GF-D8 (cell line): Measurements from ENCODE around the gene MAP2K7.
"Not testable (repeated sequence)": the region's sequence is repeated elsewhere in the genome, so short reads cannot be mapped to it uniquely, and the experiment has no call there.

ENCODE experiments used
- DNase-seq: peaks from one replicate; lab custom pipeline; 2025; lab: John Stamatoyannopoulos, UW

The MAP2K7 gene

DNA sequence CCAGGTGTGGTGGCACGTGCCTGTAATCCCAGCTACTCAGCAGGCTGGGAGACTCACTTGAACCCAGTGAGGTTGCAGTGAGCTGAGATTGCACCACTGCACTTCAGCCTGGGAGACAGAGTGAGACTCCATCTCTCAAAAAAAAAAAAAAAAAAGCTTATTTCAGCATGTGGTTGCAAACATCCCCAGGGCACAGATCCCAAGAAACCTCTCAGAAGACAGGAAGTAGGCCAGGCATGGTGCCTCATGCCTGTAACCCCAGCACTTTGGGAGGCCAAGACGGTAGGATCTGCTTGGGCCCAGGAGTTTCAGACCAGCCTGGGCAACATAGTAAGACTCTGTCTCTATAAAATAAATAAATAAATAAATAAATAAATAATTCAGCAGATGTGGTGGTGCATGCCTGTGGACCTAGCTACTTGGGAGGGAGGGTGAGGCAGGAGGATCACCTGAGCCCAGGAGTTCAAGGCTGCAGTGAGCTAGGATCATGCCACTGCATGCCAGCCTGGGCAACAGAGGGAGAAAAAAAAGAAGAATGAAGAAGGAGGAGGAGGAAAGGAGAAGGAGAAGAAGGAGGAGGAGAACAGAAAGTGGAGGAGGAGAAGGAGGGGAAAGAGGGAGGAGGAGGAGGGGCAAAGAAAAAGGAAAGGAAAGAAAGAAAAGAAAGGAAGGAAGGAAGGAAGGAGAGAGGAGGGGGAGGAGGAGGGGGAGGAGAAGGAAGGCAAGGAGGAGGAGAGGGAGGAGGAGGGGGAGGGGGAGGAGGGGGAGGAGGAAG, 19.7 kb upstream of the MAP2K7 start:
- DNase-seq = no peak

DNA sequence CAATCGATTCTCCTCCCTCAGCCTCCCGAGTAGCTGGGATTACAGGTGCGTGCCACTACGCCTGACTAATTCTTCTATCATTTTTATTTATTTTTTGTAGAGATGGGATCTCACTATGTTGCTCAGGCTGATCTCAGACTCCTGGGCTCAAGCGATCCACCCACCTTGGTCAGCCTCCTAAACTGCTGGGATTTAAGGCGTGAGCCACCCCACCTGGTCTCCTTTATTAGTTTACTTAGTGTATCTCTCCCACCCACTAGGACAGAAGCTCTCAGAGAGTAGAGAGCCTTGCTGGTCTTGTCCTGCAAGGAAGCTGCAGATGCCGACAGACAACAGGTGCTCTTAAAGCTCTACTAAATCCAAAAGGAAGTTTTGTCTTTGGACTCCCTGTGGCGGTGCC, 17.9 kb upstream of the MAP2K7 start:
- DNase-seq = no peak

DNA sequence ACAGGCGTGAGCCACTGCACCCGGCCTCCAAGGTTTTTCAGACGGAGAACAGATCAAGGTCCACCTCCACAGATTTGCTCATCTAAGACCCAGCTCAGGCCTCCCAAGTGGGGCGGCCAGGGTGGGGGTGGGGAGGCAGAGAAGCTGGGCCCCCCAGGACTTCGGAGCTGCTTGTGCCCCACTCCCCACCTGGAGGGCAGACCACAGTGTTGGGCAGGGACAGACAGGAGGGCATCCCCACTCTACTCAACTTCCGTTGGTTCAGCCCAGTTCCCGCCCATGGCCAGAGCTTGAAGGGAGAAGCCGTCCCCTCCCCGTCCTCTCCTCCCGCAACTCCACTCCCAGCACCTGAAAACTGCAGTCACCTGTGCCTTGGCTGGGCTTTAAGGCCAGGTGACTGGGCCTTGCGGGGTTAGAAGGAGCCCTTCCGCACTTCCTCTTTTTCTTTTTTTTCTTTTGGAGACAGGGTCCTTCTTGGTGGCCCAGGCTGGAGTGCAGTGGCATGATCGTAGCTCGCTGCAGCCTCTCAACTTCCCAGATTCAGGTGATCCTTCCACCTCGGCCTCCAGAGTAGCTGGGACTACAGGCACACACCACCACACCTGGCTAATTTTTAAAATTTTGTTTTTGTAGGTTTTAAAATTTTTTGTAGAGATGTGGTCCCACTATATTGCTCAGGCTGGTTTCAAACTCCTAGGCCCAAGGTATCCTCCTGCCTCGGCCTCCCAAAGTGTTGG, 16.1 kb upstream of the MAP2K7 start:
- DNase-seq = no peak

- no peak for DNase-seq
Measured at GRCh38 chr19:7888145-7888825, 15.4 kb upstream of the MAP2K7 start, which contains the start of gene LRRC8E. Gene LRRC8E, plus strand, starts transcription at chr19:7888510. Its CDS starts 7,094 bp downstream, at chr19:7895604.

GRCh38 chr19:7888826-7889217, 14.9 kb upstream of the MAP2K7 start:
- no peak for DNase-seq

DNA sequence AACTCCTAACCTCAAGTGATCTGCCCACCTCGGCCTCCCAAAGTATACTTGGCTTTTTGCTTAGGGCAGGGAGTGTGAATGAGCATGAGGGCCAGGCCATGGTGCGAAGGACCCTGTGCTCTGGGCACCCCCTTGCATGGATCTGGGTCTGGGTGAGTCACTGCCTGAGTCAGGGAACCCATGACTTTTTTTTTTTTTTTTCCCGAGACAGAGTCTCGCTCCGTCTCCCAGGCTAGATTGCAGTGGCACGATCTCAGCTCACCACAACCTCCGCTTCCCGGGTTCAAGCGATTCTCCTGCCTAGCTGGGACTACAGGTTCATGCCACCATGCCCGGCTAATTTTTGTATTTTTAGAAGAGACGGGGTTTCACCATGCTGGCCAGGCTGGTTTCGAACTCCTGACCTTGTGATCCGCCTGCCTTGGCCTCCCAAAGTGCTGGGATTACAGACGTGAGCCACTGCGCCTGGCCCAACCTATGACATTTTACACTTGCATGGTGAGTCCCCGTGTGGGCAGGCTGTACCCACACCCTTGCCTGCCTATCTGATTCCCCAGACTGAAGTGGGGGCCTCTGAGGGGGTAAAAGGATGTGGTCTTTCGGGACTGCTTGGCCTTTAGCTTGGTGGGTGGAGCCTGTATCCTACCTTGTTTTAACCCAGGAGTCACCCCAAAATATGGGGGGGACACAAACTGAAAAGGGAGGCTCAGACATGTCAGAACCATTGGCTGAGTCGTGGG, 10.1 kb upstream of the MAP2K7 start:
- DNase-seq = not testable (repeated sequence)

- DNase-seq = no peak
Measured at GRCh38 chr19:7894612-7895309, 8.9 kb upstream of the MAP2K7 start.

DNA sequence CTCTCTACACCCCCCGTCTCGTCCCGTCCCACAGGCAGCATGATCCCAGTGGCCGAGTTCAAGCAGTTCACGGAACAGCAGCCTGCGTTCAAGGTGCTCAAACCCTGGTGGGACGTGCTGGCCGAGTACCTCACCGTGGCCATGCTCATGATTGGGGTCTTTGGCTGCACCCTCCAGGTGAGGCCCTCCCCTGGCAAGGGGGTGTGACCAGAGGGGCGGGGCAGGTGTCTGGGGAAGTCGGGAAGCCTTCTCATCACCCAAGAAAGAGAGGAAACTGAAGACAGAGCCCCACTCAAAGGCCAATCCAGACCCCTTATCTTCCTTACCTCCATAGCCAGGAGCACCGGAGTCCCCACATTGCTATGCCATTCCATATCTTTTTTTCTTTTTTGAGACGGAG, 8.1 kb upstream of the MAP2K7 start:
- DNase-seq = no peak

DNA sequence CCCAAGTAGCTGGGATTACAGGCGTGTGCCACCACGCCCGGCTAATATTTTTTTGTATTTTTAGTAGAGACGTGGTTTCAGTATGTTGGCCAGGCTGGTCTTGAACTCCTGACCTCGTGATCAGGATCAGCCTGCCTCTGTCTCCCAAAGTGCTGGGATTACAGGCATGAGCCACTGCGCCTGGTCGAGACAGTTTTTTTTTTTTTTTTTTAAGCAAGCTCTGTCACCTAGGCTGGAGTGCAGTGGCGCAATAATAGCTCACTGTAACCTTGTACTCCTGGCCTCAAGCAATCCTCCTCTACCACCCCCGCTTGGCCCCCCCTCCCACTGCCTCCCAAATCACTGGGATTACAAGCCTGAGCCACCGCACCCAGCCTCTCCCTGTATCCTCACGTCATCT, 6.4 kb upstream of the MAP2K7 start:
- no peak for DNase-seq

- DNase-seq = no peak
Measured at GRCh38 chr19:7898967-7899366, 4.7 kb upstream of the MAP2K7 start.

DNA sequence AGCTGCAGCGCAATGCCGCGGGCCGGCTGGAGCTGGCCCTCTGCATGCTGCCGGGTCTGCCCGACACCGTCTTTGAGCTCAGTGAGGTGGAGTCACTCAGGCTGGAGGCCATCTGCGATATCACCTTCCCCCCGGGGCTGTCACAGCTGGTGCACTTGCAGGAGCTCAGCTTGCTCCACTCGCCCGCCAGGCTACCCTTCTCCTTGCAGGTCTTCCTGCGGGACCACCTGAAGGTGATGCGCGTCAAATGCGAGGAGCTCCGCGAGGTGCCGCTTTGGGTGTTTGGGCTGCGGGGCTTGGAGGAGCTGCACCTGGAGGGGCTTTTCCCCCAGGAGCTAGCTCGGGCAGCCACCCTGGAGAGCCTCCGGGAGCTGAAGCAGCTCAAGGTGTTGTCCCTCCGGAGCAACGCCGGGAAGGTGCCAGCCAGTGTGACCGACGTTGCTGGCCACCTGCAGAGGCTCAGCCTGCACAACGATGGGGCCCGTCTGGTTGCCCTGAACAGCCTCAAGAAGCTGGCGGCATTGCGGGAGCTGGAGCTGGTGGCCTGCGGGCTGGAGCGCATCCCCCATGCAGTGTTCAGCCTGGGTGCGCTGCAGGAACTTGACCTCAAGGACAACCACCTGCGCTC, 3.8 kb upstream of the MAP2K7 start:
- no peak for DNase-seq

DNA sequence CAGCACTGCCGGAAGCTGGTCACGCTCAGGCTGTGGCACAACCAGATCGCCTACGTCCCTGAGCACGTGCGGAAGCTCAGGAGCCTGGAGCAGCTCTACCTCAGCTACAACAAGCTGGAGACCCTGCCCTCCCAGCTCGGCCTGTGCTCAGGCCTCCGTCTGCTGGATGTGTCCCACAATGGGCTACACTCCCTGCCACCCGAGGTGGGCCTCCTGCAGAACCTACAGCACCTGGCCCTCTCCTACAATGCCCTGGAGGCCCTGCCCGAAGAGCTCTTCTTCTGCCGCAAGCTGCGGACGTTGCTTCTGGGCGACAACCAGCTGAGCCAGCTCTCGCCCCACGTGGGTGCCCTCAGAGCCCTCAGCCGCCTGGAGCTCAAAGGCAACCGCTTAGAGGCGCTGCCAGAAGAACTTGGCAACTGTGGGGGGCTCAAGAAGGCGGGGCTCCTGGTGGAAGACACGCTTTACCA, 3.2 kb upstream of the MAP2K7 start:
- no peak for DNase-seq

GRCh38 chr19:7900931-7901330, 2.7 kb upstream of the MAP2K7 start:
- no peak for DNase-seq

DNA sequence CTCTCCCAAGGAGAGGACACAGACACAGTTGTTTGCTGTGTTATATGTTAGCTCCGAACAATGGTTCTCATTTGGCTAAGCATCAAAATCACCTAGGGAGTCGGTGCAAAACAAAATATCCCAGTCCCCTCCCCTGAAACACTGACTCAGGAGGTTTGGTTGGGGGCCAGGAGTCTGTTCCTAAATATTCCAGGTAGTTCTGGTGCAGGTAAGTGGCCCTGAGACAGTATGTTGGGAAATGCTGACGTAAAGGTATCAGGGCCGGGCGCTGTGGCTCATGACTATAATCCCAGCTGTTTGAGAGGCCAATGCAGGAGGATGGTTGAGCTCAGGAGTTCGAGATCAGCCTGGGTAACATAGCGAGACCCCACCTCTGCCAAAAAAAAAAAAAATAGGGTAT, 2.3 kb upstream of the MAP2K7 start:
- no peak for DNase-seq

DNA sequence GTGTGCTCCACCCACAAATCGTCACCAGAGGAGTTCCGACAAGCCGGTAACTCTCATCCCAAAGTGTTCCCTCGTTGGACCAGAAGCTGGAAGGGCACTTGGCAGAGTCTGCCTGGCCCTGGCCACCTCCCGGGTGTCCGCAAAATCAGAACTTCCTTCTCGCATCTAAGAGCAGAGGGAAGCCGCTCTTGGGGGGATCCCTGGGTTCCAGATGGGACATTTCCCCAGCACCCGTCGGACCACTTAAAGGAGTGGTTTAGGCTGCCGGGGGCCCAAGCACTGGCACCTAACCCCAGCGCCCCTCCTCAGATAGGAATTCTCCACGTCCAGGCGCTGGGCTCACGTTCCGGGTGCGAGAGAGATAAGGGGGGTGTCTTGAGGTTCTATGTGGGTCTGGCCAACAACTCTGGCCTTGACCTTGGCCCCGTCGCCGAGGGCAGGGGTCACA, 857 bp upstream of the MAP2K7 start:
- DNase-seq = no peak

- DNase-seq = no peak
Measured at GRCh38 chr19:7904074-7905020, 670 bp downstream of the MAP2K7 start.

- no peak for DNase-seq
Measured at GRCh38 chr19:7905268-7905667, 1.6 kb downstream of the MAP2K7 start.

DNA sequence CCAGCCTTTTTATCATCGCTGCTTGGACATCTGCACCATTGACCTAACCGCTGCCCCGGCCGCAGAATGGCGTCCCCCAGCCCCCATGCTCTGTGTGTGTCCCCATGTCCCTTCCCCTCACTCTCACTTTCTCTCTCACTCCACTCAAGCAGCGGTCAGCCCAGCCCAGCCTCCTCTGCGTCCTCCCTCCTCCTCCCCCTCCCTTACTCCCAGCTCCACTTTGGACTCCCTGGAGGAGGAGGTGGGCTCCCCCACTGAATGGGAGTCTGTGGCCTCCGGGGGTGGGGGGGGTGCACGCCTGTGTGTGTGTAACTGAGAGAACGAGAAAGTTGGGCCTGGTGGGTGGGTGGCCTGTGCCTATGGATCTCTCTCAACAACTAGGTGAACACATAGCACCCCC, 2.2 kb downstream of the MAP2K7 start:
- DNase-seq = no peak

DNA sequence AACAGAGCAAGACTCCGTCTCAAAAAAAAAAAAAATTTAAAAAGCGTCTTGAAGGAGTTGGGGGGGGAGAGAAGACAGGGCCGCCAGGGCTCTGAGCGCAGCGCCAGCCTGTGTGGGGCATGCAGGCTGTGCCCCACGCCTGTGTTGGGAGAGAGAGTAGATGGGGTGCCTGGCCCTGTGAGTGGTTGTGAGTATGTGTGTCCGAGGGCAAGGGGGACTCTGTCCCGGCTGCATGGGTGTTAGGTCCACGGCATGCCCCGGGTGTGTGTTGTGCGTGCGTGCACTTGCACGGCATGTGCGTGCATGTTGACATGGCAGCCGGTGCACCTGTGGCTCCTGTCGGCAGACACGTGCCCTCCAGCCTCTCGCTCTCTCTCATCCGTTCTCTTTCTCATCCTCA, 3.4 kb downstream of the MAP2K7 start:
- DNase-seq = no peak

GRCh38 chr19:7907544-7907943, 3.9 kb downstream of the MAP2K7 start:
- no peak for DNase-seq
